Activated naive CD4-positive, alpha-beta T cell treated with Interleukin-2 at 50 U/mL for 16 hours (primary cell): ENCODE data around the gene CIAO3.
"Not testable (repeated sequence)": the region's sequence is repeated elsewhere in the genome, so short reads cannot be mapped to it uniquely, and the experiment has no call there.

Experiments
- DNase-seq: peaks from one replicate; pipeline ENCODE4 v3.0.0-alpha.2; 2020

Gene CIAO3

GRCh38 chr16:740764-741505, at the start of gene CIAO3:
CIAO3 (minus strand) TSS chr16:740997; CDS start chr16:740985, 12 bp downstream.
- peak; percentile 89 for DNase-seq

- DNase-seq = no peak
Measured at GRCh38 chr16:790086-790485, 49.3 kb upstream of the CIAO3 start.

GRCh38 chr16:789191-789850, 48.5 kb upstream of the CIAO3 start:
- no peak for DNase-seq

GRCh38 chr16:788399-789126, 47.8 kb upstream of the CIAO3 start, which contains the start of gene CHTF18:
CHTF18 (plus strand) TSS chr16:788620; CDS start chr16:788685, 65 bp downstream.
- peak; percentile 94 for DNase-seq

- no peak for DNase-seq
Measured at GRCh38 chr16:787978-788398, 47.2 kb upstream of the CIAO3 start, which contains the start of gene RPUSD1. RPUSD1 (minus strand) TSS chr16:788381; CDS start chr16:787737, 644 bp downstream.

- no peak for DNase-seq
Measured at GRCh38 chr16:787321-787966, 46.6 kb upstream of the CIAO3 start.

GRCh38 chr16:785563-786535, 45.1 kb upstream of the CIAO3 start:
- peak; percentile 76 for DNase-seq

GRCh38 chr16:784431-784830, 43.6 kb upstream of the CIAO3 start:
- no peak for DNase-seq

GRCh38 chr16:783404-784161, 42.8 kb upstream of the CIAO3 start:
- DNase-seq = no peak

GRCh38 chr16:782766-783403, 42.1 kb upstream of the CIAO3 start:
- DNase-seq = no peak

- no peak for DNase-seq
Measured at GRCh38 chr16:782258-782657, 41.5 kb upstream of the CIAO3 start.

- DNase-seq = no peak
Measured at GRCh38 chr16:781346-782010, 40.7 kb upstream of the CIAO3 start.

- no peak for DNase-seq
Measured at GRCh38 chr16:780296-780695, 39.5 kb upstream of the CIAO3 start.

- no peak for DNase-seq
Measured at GRCh38 chr16:779561-779960, 38.8 kb upstream of the CIAO3 start.

- no peak for DNase-seq
Measured at GRCh38 chr16:778909-779527, 38.2 kb upstream of the CIAO3 start.

GRCh38 chr16:778447-778846, 37.6 kb upstream of the CIAO3 start:
- DNase-seq = no peak

GRCh38 chr16:777826-778225, 37.0 kb upstream of the CIAO3 start:
- DNase-seq = no peak

- no peak for DNase-seq
Measured at GRCh38 chr16:776824-777223, 36.0 kb upstream of the CIAO3 start.

- not testable (repeated sequence) for DNase-seq
Measured at GRCh38 chr16:776298-776697, 35.5 kb upstream of the CIAO3 start.
